ENCODE results near the gene CCDC88B. TPM values are rescaled to one million over a fixed set of nuclear protein-coding genes. Genes with fewer than 3 reads are reported as not detected.
A peak's percentile ranks its signal among the peaks of the same experiment; 100 is the strongest.

Gene CCDC88B
- total and polyA plus RNA-seq, 9 of the 15 experiments (the other 6 are each of a cell fraction or from before 2014, with no cell fraction given) = 0.13 to 18.1 (median 7.9) TPM

DNA sequence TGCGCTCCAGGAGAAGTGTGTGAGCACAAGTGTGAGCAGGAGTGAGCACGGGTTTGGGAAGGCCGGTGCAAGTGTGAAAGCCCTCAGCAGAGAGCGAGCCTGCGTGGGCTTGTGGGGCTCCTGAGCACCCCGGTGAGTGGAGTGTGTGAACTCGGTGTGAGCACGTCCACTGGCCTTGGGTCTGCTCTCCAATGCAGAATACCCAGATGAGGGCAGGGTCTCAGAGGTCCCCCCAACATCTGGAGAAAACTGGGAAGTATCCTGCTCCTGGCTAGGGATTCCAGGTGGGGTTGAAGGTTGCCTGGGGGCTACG lies 33.5 kb upstream of the CCDC88B start:
- Histone ChIP-seq H2AFZ (ENCODE audit: low read depth, low read length) (peak overlapping the region; percentile 88; the same call in 1 of the 2 replicates), H4K20me1 (replicated peaks; ENCODE audit: control insufficient read depth, insufficient read depth, low read length) (no peaks in the 10 kb centered on the region; the same call in 1 of the 2 replicates), H3K4me3 (peak overlapping the region; percentile 93), H3K36me3 (ENCODE audit: control insufficient read depth, insufficient read depth, low read length) (peaks cover 33% of the 10 kb centered on the region; the same call in 2 of the 3 replicates), H3K4me2 (ENCODE audit: insufficient read depth, low read length) (peak overlapping the region; percentile 100), H3K9me3 (replicated peaks; ENCODE audit: control insufficient read depth, insufficient read depth, low read depth, low read length) (no peaks in the 10 kb centered on the region), H3K9ac (ENCODE audit: insufficient read depth in 1 of 2, low read depth in 2 of 2, low read length in 2 of 2) (peak overlapping the region; percentile 90 to 98), H3K27me3 (ENCODE audit: control insufficient read depth in 2 of 2, insufficient read depth in 2 of 2, low read length in 2 of 2) (no peaks in the 10 kb centered on the region), H3K27ac (ENCODE audit: extremely low read depth, low read depth, low read length) (peak overlapping the region; percentile 96), H3K4me1 (replicated peaks in 1 of 2; ENCODE audit: control insufficient read depth in 2 of 2, insufficient read depth in 2 of 2, low read length in 2 of 2) (peaks cover 29 to 39% of the 10 kb centered on the region in 2 experiments), H3K79me2 (ENCODE audit: control insufficient read depth, insufficient read depth, low read length) (peaks cover 50% of the 10 kb centered on the region), H3K9me1 (ENCODE audit: control insufficient read depth, insufficient read depth, low read length) (peaks cover 5% of the 10 kb centered on the region)
- ChIA-PET POLR2A (interaction anchor here (0.6 kb wide), 1 partner anchor 80 kb away, joined by 3 read pairs; the partner anchor contains the start of genes NUDT22 and TRPT1), CTCF (ENCODE audit: low intra/inter-chr PET ratio) (interaction anchor here (0.7 kb wide), 1 partner anchor 35 kb away, joined by 3 read pairs; no protein-coding TSS in a partner anchor)
- FAIRE-seq (no peak), DNase-seq (ENCODE audit: extremely low read depth in 1 of 4, low spot score in 3 of 4) (no peak), ATAC-seq (no peak)
- in situ Hi-C loops (cut with MboI) (no loop called here), intact Hi-C loops (cut with micrococcal nuclease) (loop anchor here (10.0 kb wide), 2 partner anchors 62 to 472 kb away; partner anchors contain the start of genes FKBP2, MARK2 and PPP1R14B)
- WGBS (ENCODE audit: insufficient coverage, low coverage, missing lambda C conversion rate) = 9% methylated on average over 9 of the region's 9 CpGs
- no TSS peak for BruUV-seq (replicated peaks)
- TF ChIP-seq, protein P1, sequence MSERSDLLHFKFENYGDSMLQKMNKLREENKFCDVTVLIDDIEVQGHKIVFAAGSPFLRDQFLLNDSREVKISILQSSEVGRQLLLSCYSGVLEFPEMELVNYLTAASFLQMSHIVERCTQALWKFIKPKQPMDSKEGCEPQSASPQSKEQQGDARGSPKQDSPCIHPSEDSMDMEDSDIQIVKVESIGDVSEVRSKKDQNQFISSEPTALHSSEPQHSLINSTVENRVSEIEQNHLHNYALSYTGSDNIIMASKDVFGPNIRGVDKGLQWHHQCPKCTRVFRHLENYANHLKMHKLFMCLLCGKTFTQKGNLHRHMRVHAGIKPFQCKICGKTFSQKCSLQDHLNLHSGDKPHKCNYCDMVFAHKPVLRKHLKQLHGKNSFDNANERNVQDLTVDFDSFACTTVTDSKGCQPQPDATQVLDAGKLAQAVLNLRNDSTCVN (CRISPR knock-in tag; IDR thresholded peaks at IDR 0.05) = peak; percentile 83; the same call in 1 of the 2 replicates
- TF ChIP-seq ZNF436 (CRISPR knock-in tag; IDR thresholded peaks at IDR 0.05) = no peak
- TF ChIP-seq RBM22 (IDR thresholded peaks at IDR 0.05; ENCODE audit: low read depth, low read length, poor library complexity, severe bottlenecking) = peak; percentile 3
- no peak for TF ChIP-seq ERF (CRISPR knock-in tag; IDR thresholded peaks at IDR 0.05)
- TF ChIP-seq RBM15 (IDR thresholded peaks at IDR 0.05; ENCODE audit: insufficient read depth, low read length) = no peak
- TF ChIP-seq, protein P2, sequence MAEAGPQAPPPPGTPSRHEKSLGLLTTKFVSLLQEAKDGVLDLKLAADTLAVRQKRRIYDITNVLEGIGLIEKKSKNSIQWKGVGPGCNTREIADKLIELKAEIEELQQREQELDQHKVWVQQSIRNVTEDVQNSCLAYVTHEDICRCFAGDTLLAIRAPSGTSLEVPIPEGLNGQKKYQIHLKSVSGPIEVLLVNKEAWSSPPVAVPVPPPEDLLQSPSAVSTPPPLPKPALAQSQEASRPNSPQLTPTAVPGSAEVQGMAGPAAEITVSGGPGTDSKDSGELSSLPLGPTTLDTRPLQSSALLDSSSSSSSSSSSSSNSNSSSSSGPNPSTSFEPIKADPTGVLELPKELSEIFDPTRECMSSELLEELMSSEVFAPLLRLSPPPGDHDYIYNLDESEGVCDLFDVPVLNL (CRISPR knock-in tag; IDR thresholded peaks at IDR 0.05; ENCODE audit: low read depth) = 0 out of 2 replicates have a peak, but pooled peaks have one; percentile 0
- TF ChIP-seq NFRKB (IDR thresholded peaks at IDR 0.05; ENCODE audit: low read depth) = 0 out of 2 replicates have a peak, but pooled peaks have one; percentile 5
- peak; percentile 11; the same call in 1 of the 2 replicates for TF ChIP-seq SP1 (CRISPR knock-in tag; IDR thresholded peaks at IDR 0.05)
- TF ChIP-seq SUPT5H (IDR thresholded peaks at IDR 0.05) = peak; percentile 10; the same call in 1 of the 2 replicates
- no peak for TF ChIP-seq CEBPG (CRISPR knock-in tag; IDR thresholded peaks at IDR 0.05)
- TF ChIP-seq CEBPG (tag; conservative IDR thresholded peaks at IDR 0.05 in 1 of 2, IDR thresholded peaks at IDR 0.05 in 1 of 2) = no peak
- TF ChIP-seq ELF4 (CRISPR knock-in tag; IDR thresholded peaks at IDR 0.05) = 0 out of 2 replicates have a peak, but pooled peaks have one; percentile 55
- TF ChIP-seq, protein P3, sequence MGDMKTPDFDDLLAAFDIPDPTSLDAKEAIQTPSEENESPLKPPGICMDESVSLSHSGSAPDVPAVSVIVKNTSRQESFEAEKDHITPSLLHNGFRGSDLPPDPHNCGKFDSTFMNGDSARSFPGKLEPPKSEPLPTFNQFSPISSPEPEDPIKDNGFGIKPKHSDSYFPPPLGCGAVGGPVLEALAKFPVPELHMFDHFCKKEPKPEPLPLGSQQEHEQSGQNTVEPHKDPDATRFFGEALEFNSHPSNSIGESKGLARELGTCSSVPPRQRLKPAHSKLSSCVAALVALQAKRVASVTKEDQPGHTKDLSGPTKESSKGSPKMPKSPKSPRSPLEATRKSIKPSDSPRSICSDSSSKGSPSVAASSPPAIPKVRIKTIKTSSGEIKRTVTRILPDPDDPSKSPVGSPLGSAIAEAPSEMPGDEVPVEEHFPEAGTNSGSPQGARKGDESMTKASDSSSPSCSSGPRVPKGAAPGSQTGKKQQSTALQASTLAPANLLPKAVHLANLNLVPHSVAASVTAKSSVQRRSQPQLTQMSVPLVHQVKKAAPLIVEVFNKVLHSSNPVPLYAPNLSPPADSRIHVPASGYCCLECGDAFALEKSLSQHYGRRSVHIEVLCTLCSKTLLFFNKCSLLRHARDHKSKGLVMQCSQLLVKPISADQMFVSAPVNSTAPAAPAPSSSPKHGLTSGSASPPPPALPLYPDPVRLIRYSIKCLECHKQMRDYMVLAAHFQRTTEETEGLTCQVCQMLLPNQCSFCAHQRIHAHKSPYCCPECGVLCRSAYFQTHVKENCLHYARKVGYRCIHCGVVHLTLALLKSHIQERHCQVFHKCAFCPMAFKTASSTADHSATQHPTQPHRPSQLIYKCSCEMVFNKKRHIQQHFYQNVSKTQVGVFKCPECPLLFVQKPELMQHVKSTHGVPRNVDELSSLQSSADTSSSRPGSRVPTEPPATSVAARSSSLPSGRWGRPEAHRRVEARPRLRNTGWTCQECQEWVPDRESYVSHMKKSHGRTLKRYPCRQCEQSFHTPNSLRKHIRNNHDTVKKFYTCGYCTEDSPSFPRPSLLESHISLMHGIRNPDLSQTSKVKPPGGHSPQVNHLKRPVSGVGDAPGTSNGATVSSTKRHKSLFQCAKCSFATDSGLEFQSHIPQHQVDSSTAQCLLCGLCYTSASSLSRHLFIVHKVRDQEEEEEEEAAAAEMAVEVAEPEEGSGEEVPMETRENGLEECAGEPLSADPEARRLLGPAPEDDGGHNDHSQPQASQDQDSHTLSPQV (IDR thresholded peaks at IDR 0.05) = no peak
- TF ChIP-seq CREB1 (IDR thresholded peaks at IDR 0.05) = no peak
- TF ChIP-seq CREB1 (CRISPR knock-in tag; IDR thresholded peaks at IDR 0.05) = no peak
- no peak for TF ChIP-seq ZNF124 (CRISPR knock-in tag; IDR thresholded peaks at IDR 0.05)
